ENCODE data around the gene MPIG6B.

- TF ChIP-seq POLR2A (IDR thresholded peaks at IDR 0.05), result no peak
- TF ChIP-seq POLR2AphosphoS5 (IDR thresholded peaks at IDR 0.05), result no peak
- no peak for TF ChIP-seq CTCF (IDR thresholded peaks at IDR 0.05)
Measured at GRCh38 chr6:31686483-31686882, 36.7 kb upstream of the MPIG6B start.

All from suprapubic skin (tissue), 4 donors.